ENCODE results near the gene CACNG7.

The CACNG7 gene

DNA sequence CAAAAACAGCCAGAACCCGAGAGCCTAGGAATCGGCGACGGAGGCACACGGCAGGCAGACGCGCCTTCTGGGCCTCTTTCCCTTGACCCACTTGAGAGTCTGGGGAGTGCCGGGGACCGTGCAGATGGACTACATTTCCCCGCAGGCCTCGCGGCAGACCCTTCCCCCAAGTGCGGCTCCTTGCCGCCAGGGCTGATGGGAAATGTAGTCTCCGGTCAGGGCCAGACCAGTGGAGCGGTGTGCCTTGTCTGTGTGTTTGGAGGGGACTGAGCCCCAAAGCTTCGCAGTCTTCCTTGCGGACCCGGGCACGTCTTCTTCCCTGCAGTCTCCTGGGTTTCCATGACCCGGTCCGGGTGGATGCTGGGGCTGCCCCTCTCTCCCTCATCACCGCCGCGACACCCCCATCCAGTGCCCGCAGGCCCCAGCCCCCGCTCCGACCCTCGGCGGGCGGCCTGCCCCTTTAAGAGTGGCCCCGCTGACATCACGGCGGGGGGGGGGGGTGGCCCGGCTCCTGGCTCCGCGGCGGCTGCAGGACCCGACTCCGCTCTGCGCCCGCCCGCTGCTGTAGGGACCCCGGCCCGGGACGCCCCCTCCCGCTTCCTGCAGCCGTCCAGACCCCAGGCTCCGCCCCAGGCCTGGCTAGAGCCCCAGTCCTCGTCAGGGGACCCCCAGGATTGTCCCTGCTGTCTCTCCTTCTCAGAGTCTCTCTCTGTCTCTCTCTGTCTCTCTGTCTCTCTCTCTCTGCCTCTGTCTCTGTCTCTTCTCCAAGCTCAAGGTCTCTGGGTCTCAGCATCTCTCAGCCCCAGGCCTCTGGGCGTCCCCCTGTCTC, 758 bp upstream of the CACNG7 start:
- H3K4me1 ChIP-seq (ENCODE audit: control insufficient read depth in 1 of 2, insufficient read depth in 1 of 2, low read depth in 1 of 2, low read length in 1 of 2), result peaks cover 0 to 17% of the 10 kb centered on the region in 2 experiments
- no peaks in the 10 kb centered on the region for H3K36me3 ChIP-seq
- H3K27ac ChIP-seq, result no peak overlapping the region
- no peaks in the 10 kb centered on the region for H3K9me3 ChIP-seq
- H3K4me3 ChIP-seq (ENCODE audit: low read depth in 1 of 2, low read length in 1 of 2), result no peak overlapping the region
- peaks cover 100% of the 10 kb centered on the region for H3K27me3 ChIP-seq
- TF ChIP-seq, protein P1, sequence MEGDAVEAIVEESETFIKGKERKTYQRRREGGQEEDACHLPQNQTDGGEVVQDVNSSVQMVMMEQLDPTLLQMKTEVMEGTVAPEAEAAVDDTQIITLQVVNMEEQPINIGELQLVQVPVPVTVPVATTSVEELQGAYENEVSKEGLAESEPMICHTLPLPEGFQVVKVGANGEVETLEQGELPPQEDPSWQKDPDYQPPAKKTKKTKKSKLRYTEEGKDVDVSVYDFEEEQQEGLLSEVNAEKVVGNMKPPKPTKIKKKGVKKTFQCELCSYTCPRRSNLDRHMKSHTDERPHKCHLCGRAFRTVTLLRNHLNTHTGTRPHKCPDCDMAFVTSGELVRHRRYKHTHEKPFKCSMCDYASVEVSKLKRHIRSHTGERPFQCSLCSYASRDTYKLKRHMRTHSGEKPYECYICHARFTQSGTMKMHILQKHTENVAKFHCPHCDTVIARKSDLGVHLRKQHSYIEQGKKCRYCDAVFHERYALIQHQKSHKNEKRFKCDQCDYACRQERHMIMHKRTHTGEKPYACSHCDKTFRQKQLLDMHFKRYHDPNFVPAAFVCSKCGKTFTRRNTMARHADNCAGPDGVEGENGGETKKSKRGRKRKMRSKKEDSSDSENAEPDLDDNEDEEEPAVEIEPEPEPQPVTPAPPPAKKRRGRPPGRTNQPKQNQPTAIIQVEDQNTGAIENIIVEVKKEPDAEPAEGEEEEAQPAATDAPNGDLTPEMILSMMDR (IDR thresholded peaks at IDR 0.05), result no peak

DNA sequence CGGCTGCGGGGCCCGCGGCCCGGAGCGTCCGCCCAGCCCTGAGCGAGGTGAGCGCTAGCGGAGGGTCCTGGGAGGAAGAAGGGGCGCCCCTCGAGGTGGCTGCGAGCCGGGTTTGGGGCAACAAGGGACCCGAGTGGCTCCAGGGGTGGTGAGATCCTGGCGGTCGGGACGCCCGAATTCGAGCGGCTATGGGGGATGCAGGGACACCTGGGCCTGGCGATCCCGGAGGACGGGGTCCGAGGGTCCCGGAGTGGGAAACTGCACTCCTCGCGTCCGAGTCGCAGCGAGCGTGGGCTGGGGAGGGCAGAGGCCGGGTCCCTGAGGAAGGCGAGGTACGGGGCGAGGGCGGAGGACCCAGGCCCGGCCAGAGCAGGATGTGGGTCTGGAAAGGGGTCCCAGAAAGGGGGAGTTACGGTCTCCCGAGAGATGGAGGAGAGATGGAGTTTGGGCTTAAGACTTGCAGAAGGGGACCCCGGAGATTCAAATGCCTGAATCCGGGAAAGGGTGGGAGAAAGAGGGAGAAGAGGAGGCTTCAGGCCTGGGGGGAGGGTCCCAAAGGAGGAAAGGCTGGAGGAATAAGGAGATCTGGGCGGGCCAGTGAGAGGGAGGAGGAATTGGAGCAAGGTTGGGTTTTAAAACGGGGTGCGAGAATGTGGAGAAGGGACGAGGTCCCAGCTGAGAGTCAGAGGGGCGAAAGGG, 542 bp downstream of the CACNG7 start:
- Histone ChIP-seq H3K4me1 (ENCODE audit: control insufficient read depth in 1 of 2, insufficient read depth in 1 of 2, low read depth in 1 of 2, low read length in 1 of 2) (peaks cover 0 to 17% of the 10 kb centered on the region in 2 experiments), H3K9me3 (no peaks in the 10 kb centered on the region), H3K4me3 (ENCODE audit: low read depth in 1 of 2, low read length in 1 of 2) (no peak overlapping the region), H3K27ac (no peak overlapping the region), H3K36me3 (no peaks in the 10 kb centered on the region), H3K27me3 (peaks cover 93% of the 10 kb centered on the region)
- TF ChIP-seq, protein P1 (IDR thresholded peaks at IDR 0.05), result no peak

DNA sequence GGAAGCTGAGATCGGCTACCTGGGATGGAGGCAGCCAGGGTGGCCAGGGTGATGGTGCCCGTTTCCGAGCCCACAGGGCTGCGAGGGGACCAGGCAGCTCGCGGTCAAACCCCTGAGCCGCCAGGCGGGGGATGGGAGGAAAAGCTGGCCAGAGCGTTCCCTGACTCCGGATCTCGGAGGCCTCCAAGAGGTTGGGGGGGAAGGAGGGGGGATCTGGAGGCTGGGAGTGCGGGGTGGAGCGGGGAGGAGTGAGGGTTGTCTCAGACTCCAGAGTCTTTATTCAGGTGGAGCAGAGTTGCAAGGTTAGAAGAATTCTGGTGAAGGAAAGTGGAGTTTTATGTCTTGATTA, 1.1 kb downstream of the CACNG7 start:
- peaks cover 88% of the 10 kb centered on the region for H3K27me3 ChIP-seq
- H3K4me1 ChIP-seq (ENCODE audit: control insufficient read depth in 1 of 2, insufficient read depth in 1 of 2, low read depth in 1 of 2, low read length in 1 of 2), result peaks cover 0 to 17% of the 10 kb centered on the region in 2 experiments
- H3K9me3 ChIP-seq, result no peaks in the 10 kb centered on the region
- no peak overlapping the region for H3K27ac ChIP-seq
- no peaks in the 10 kb centered on the region for H3K36me3 ChIP-seq
- TF ChIP-seq, protein P1 (IDR thresholded peaks at IDR 0.05), result no peak
- H3K4me3 ChIP-seq (ENCODE audit: low read depth in 1 of 2, low read length in 1 of 2), result no peak overlapping the region

DNA sequence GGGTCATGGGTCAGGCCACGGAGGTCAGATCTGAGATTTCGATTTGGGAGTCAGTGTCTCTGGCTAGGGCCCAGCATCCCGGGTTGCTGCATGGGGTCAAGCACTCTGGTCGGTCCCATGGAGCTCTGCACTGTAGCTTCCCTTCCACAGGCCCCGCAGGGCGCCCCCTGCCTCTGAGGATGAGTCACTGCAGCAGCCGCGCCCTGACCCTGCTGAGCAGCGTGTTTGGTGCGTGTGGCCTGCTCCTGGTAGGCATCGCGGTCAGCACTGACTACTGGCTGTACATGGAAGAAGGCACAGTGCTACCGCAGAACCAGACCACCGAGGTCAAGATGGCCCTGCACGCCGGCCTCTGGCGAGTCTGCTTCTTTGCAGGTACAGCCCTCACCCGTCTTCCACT, 3.6 kb downstream of the CACNG7 start:
- no peaks in the 10 kb centered on the region for H3K9me3 ChIP-seq
- H3K4me3 ChIP-seq (ENCODE audit: low read depth in 1 of 2, low read length in 1 of 2), result no peak overlapping the region
- TF ChIP-seq, protein P1 (IDR thresholded peaks at IDR 0.05), result no peak
- H3K27ac ChIP-seq, result no peak overlapping the region
- H3K27me3 ChIP-seq, result peaks cover 79% of the 10 kb centered on the region
- peaks cover 0 to 7% of the 10 kb centered on the region in 2 experiments for H3K4me1 ChIP-seq (ENCODE audit: control insufficient read depth in 1 of 2, insufficient read depth in 1 of 2, low read depth in 1 of 2, low read length in 1 of 2)
- no peaks in the 10 kb centered on the region for H3K36me3 ChIP-seq

DNA sequence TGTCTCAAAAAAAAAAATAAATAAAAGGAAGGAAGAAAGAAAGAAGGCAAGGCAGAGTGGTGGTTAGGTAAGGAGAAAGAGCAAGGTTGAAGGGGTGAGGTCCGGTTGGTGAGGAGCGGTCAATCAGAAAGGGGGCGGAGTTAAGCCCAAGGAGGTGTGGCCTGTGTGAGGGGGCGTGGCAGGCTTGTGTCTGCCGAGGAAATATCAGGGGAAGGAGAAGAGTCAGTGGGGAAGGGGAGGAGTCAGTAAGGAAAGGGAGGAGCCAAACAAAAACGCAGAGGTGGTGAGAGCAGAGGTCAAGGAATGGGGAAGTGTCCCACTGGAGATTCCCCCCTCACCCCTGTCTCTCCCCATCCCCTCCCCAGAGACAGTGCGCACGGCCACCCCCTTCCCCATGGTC, 5.9 kb downstream of the CACNG7 start:
- H3K4me3 ChIP-seq (ENCODE audit: low read depth in 1 of 2, low read length in 1 of 2), result no peak overlapping the region
- no peaks in the 10 kb centered on the region for H3K9me3 ChIP-seq
- TF ChIP-seq, protein P1 (IDR thresholded peaks at IDR 0.05), result no peak
- H3K27me3 ChIP-seq, result peaks cover 70% of the 10 kb centered on the region
- H3K4me1 ChIP-seq (ENCODE audit: control insufficient read depth in 1 of 2, insufficient read depth in 1 of 2, low read depth in 1 of 2, low read length in 1 of 2), result no peaks in the 10 kb centered on the region
- H3K27ac ChIP-seq, result no peak overlapping the region
- H3K36me3 ChIP-seq, result no peaks in the 10 kb centered on the region

All from neutrophil (primary cell).